Ovary (tissue), 9 donors: ENCODE measurements around the gene FNDC3A. TPM values are rescaled to one million over a fixed set of nuclear protein-coding genes. Genes with fewer than 3 reads are reported as not detected.

Experiments used
- DNase-seq, 5 donors: peaks; one replicate each; pipeline ENCODE4 v3.0.0-alpha.2; 2019 to 2020
- H3K27ac ChIP-seq, 2 donors: fragments of 200-600 bp; one replicate each; pipeline versions ENCODE4 v1.5.1 to v1.8.0; 2019 to 2022
- H3K27me3 ChIP-seq: fragments of 200-600 bp; one replicate; pipeline ENCODE4 v1.8.0; 2022
- H3K36me3 ChIP-seq: fragments of 200-600 bp; sonication (generic); one replicate; pipeline ENCODE4 v1.5.1; 2019
- H3K4me1 ChIP-seq: one replicate; pipeline ENCODE4 v1.8.1; 2013; ENCODE audit warnings: mild to moderate bottlenecking, moderate library complexity; ENCODE audit not compliant: insufficient read depth
- H3K4me3 ChIP-seq: fragments of 200-600 bp; sonication (generic); one replicate; pipeline ENCODE4 v1.5.1; 2017
- H3K9me3 ChIP-seq, 2 donors: fragments of 200-600 bp in 1 of 2; sonication (generic) in 1 of 2; one replicate each; pipeline versions ENCODE4 v1.5.1 to v1.8.1; 2013 to 2019; ENCODE audit warnings: mild to moderate bottlenecking in 1 of 2, moderate library complexity in 1 of 2
- CTCF ChIP-seq, 3 donors: fragments of 450-650 bp in 2 of 3; fragments of 200-600 bp in 1 of 3; IDR thresholded peaks; one replicate each; pipeline versions ENCODE4 v1.5.1 to v1.8.0; 2016 to 2022; ENCODE audit warnings: antibody characterized with exemption in 3 of 3, mild to moderate bottlenecking in 1 of 3
- EP300 ChIP-seq: sonication (generic); formaldehyde crosslinking; IDR thresholded peaks from one replicate; pipeline ENCODE4 v1.6.1; 2017; ENCODE audit warnings: antibody characterized with exemption
- POLR2A ChIP-seq: fragments of 450-650 bp; IDR thresholded peaks from one replicate; pipeline ENCODE4 v1.6.1; 2017; ENCODE audit warnings: antibody characterized with exemption, mild to moderate bottlenecking, moderate library complexity
- WGBS, 3 donors: extraction: QIAGEN DNeasy Blood & Tissue Kit in 1 of 3; methylation state at CpG; one replicate each; pipeline versions ENCODE4 v1.1.5 to v1.1.7; 2013 to 2017; 5-methylcytosine and 5-hydroxymethylcytosine counted together
- intact Hi-C, 4 donors: fragments of 100-400 bp; cut with DNase I; formaldehyde crosslinking; loops; one replicate each; pipeline versions ENCODE4 v1.11.0 to v1.15.1; 2022 to 2023
- polyA plus RNA-seq, 2 donors: library from polyadenylated mRNA; stranded (reverse); fragments of 200-250 nt in 1 of 2; fragments of 350-450 nt in 1 of 2; fragmentation: Illumina TruSeq in 1 of 2; extraction: RNeasy Lipid Tissue Mini Kit (QIAGEN cat#74804) in 1 of 2; gene quantifications; one replicate each; pipeline ENCODE4 v1.2.3, GENCODE V29; 2013 to 2014
- total RNA-seq, 7 donors: library from RNA; depleted of rRNA in 2 of 7; stranded (reverse); fragments of >200 nt in 2 of 7; fragmentation: NEBNext Ultra II Directional in 3 of 7; extraction: Animal tissue kit (Norgen Biotek cat#: 25700) in 3 of 7; gene quantifications; one replicate each; pipeline versions ENCODE4 v1.1.0 to v1.2.4, GENCODE V29; 2016 to 2023
- donor health status: DM: no; HTN: no; CAD: no; lungs with moderate emphysema.
- donor health status: DM: no; HTN: no; CAD: no.
- donor health status: Bipolar disorder and iron deficiency.
- donor health status: DM: yes; HTN: yes; CAD: no.
- donor health status: DM: no; HTN: no; CAD: no.
- donor health status: DM: yes; HTN: yes; CAD: no.

The FNDC3A gene
- total and polyA plus RNA-seq, 9 donors: 25.5 to 71.6 (median 58.2) TPM

- H3K36me3 ChIP-seq: no peaks in the 10 kb centered on the region
- no peak for DNase-seq
- WGBS, 3 donors: 48 to 82% (median 78%) methylated on average over 1 of the region's 1 CpG
- H3K9me3 ChIP-seq: no peaks in the 10 kb centered on the region
- H3K4me3 ChIP-seq: no peak overlapping the region
- TF ChIP-seq CTCF (IDR thresholded peaks at IDR 0.05) (no peak), EP300 (no peak), POLR2A (no peak)
- no peaks in the 10 kb centered on the region for H3K27me3 ChIP-seq
- H3K4me1 ChIP-seq: peaks cover 5% of the 10 kb centered on the region
- intact Hi-C loops: no loop called here
- H3K27ac ChIP-seq: no peak overlapping the region
These were observed 30.1 kb upstream of the FNDC3A start for GRCh38 chr13:48945626-48946025.

GRCh38 chr13:48946163-48946562 is 29.5 kb upstream of the FNDC3A start:
- Histone ChIP-seq H3K4me3 (no peak overlapping the region), H3K4me1 (peaks cover 5% of the 10 kb centered on the region), H3K27ac (no peak overlapping the region), H3K27me3 (no peaks in the 10 kb centered on the region), H3K9me3 (no peaks in the 10 kb centered on the region), H3K36me3 (no peaks in the 10 kb centered on the region)
- intact Hi-C loops: no loop called here
- no peak for DNase-seq
- 92 to 97% (median 95%) methylated on average over 2 of the region's 2 CpGs for WGBS, 3 donors
- TF ChIP-seq POLR2A (no peak), EP300 (no peak), CTCF (IDR thresholded peaks at IDR 0.05) (no peak)

- Histone ChIP-seq H3K27ac (no peak overlapping the region), H3K27me3 (no peaks in the 10 kb centered on the region)
- intact Hi-C loops: no loop called here
These were observed 25.9 kb upstream of the FNDC3A start for GRCh38 chr13:48949566-48950500.

GRCh38 chr13:48950501-48950875 is 25.2 kb upstream of the FNDC3A start:
- DNase-seq: no peak
- Histone ChIP-seq H3K9me3 (no peaks in the 10 kb centered on the region), H3K36me3 (no peaks in the 10 kb centered on the region), H3K4me3 (no peak overlapping the region), H3K4me1 (peaks cover 3% of the 10 kb centered on the region), H3K27me3 (no peaks in the 10 kb centered on the region), H3K27ac (no peak overlapping the region)
- intact Hi-C loops: no loop called here
- TF ChIP-seq POLR2A (no peak), CTCF (IDR thresholded peaks at IDR 0.05) (no peak), EP300 (no peak)
- 98 to 100% (median 99%) methylated on average over 1 of the region's 1 CpG for WGBS, 3 donors

More at GRCh38 chr13:48949566-48950500, 25.9 kb upstream of the FNDC3A start:
- Histone ChIP-seq H3K36me3 (no peaks in the 10 kb centered on the region), H3K4me1 (peaks cover 3% of the 10 kb centered on the region), H3K9me3 (no peaks in the 10 kb centered on the region), H3K4me3 (no peak overlapping the region)
- WGBS, 3 donors: 14 to 20% (median 18%) methylated on average over 4 of the region's 4 CpGs
- no peak for DNase-seq
- TF ChIP-seq EP300: no peak
- no peak for TF ChIP-seq POLR2A

- Histone ChIP-seq H3K4me3 (no peak overlapping the region), H3K4me1 (no peaks in the 10 kb centered on the region), H3K27me3 (no peaks in the 10 kb centered on the region), H3K9me3 (no peaks in the 10 kb centered on the region), H3K36me3 (no peaks in the 10 kb centered on the region), H3K27ac (no peak overlapping the region)
- WGBS, 3 donors: 8 to 22% (median 14%) methylated on average over 6 of the region's 6 CpGs
- intact Hi-C loops: no loop called here
- DNase-seq: no peak
- no peak for TF ChIP-seq POLR2A
These were observed 21.6 kb upstream of the FNDC3A start for GRCh38 chr13:48954081-48954480.
